Natural killer cell (primary cell): ENCODE measurements around the gene CIPC. TPM values are rescaled to one million over a fixed set of nuclear protein-coding genes. Genes with fewer than 3 reads are reported as not detected.
A peak's percentile ranks its signal among the peaks of the same experiment; 100 is the strongest.

ENCODE experiments used
- ATAC-seq, 3 donors: fragments of 150-1000 bp in 2 of 3; fragments of 200-7000 bp in 1 of 3; cut with Tn5 transposase; 1 replicate in 1 of 3; 2 replicates in 2 of 3; pipeline ENCODE4 v1.10.0; 2021; ENCODE audit warnings: mild to moderate bottlenecking in 2 of 3, moderate library complexity in 2 of 3
- DNase-seq, 2 donors: peaks; one replicate each; pipeline versions ENCODE4 v3.0.0 to v3.0.0-alpha.2; 2013 to 2021; ENCODE audit warnings: mixed read lengths in 1 of 2
- H3K27ac ChIP-seq: one replicate; pipeline ENCODE4 v1.5.1; 2013; ENCODE audit warnings: mild to moderate bottlenecking, low read length
- H3K27me3 ChIP-seq: one replicate; pipeline ENCODE4 v1.6.1; 2013; ENCODE audit warnings: low read length; ENCODE audit not compliant: control insufficient read depth, insufficient read depth
- H3K36me3 ChIP-seq: one replicate; pipeline ENCODE4 v1.6.1; 2013; ENCODE audit warnings: low read length; ENCODE audit not compliant: control insufficient read depth, insufficient read depth
- H3K4me1 ChIP-seq: one replicate; pipeline ENCODE4 v1.6.1; 2013; ENCODE audit warnings: low read length; ENCODE audit not compliant: control insufficient read depth, insufficient read depth
- H3K4me3 ChIP-seq: one replicate; pipeline ENCODE4 v1.5.1; 2013; ENCODE audit warnings: low read length
- H3K9me3 ChIP-seq: one replicate; pipeline ENCODE4 v1.6.1; 2013; ENCODE audit warnings: low read length; ENCODE audit not compliant: control insufficient read depth, insufficient read depth
- H3K27ac Mint-ChIP-seq, 2 donors: one replicate each; pipeline ENCODE4 v1.8.0; 2022; ENCODE audit warnings: mild to moderate bottlenecking in 2 of 2, mixed read lengths in 2 of 2, moderate library complexity in 1 of 2
- H3K27me3 Mint-ChIP-seq, 2 donors: one replicate each; pipeline ENCODE4 v1.8.0; 2022; ENCODE audit warnings: low read depth in 2 of 2, mixed read lengths in 2 of 2
- H3K36me3 Mint-ChIP-seq: one replicate; pipeline ENCODE4 v1.8.0; 2022; ENCODE audit warnings: mixed read lengths
- H3K4me1 Mint-ChIP-seq, 2 donors: one replicate each; pipeline ENCODE4 v1.8.0; 2022; ENCODE audit warnings: mixed read lengths in 2 of 2
- H3K4me3 Mint-ChIP-seq: one replicate; pipeline ENCODE4 v1.8.0; 2022; ENCODE audit warnings: mild to moderate bottlenecking, moderate library complexity, mixed read lengths
- H3K9me3 Mint-ChIP-seq, 2 donors: one replicate each; pipeline ENCODE4 v1.8.0; 2022; ENCODE audit warnings: mixed read lengths in 2 of 2
- WGBS: methylation state at CpG from one replicate; pipeline ENCODE4 v1.1.7; 2013; ENCODE audit warnings: missing lambda C conversion rate; ENCODE audit not compliant: insufficient coverage; 5-methylcytosine and 5-hydroxymethylcytosine counted together
- intact Hi-C: fragments of 100-400 bp; cut with micrococcal nuclease; formaldehyde crosslinking; loops from one replicate; pipeline ENCODE4 v1.14.2; 2022
- total RNA-seq, 4 donors: library from RNA; stranded (reverse); fragments of 120-200 nt in 1 of 4; gene quantifications; one replicate each; pipeline versions ENCODE4 v1.2.3 to v1.2.4, GENCODE V29; 2013 to 2022
- TF ChIP-seq, protein P1 (sequence below): fragments of 200-600 bp; IDR thresholded peaks from one replicate; pipeline ENCODE4 v1.8.0; 2022; ENCODE audit warnings: antibody characterized with exemption

Gene CIPC
- total RNA-seq, 3 donors from 2014 or later (not counting 1 experiment from before 2014, with no cell fraction given): 7.1 to 10.0 (median 9.9) TPM

- Mint-ChIP-seq H3K4me1 (peaks cover 0 to 11% of the 10 kb centered on the region in 2 donors), H3K27ac (no peak overlapping the region), H3K36me3 (no peaks in the 10 kb centered on the region), H3K4me3 (no peak overlapping the region), H3K9me3 (no peaks in the 10 kb centered on the region), H3K27me3 (peaks cover 49 to 64% of the 10 kb centered on the region in 2 donors)
- DNase-seq: peak in 1 of 2 donors; percentile 55
- TF ChIP-seq, protein P1, sequence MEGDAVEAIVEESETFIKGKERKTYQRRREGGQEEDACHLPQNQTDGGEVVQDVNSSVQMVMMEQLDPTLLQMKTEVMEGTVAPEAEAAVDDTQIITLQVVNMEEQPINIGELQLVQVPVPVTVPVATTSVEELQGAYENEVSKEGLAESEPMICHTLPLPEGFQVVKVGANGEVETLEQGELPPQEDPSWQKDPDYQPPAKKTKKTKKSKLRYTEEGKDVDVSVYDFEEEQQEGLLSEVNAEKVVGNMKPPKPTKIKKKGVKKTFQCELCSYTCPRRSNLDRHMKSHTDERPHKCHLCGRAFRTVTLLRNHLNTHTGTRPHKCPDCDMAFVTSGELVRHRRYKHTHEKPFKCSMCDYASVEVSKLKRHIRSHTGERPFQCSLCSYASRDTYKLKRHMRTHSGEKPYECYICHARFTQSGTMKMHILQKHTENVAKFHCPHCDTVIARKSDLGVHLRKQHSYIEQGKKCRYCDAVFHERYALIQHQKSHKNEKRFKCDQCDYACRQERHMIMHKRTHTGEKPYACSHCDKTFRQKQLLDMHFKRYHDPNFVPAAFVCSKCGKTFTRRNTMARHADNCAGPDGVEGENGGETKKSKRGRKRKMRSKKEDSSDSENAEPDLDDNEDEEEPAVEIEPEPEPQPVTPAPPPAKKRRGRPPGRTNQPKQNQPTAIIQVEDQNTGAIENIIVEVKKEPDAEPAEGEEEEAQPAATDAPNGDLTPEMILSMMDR: no peak
- Histone ChIP-seq H3K4me3 (no peak overlapping the region), H3K27me3 (peaks cover 35% of the 10 kb centered on the region), H3K9me3 (no peaks in the 10 kb centered on the region), H3K4me1 (peaks cover 17% of the 10 kb centered on the region), H3K27ac (no peak overlapping the region), H3K36me3 (no peaks in the 10 kb centered on the region)
- WGBS: 3% methylated on average over 48 of the region's 52 CpGs
- intact Hi-C loops: no loop called here
- ATAC-seq: peak in 1 of 3 donors; percentile 61
Observed at GRCh38 chr14:77139540-77140358, 41.7 kb downstream of the CIPC start.

- TF ChIP-seq, protein P1: no peak
- no peak overlapping the region for H3K4me3 Mint-ChIP-seq
- Histone ChIP-seq H3K36me3 (no peaks in the 10 kb centered on the region), H3K4me3 (no peak overlapping the region), H3K27me3 (peaks cover 37% of the 10 kb centered on the region), H3K9me3 (no peaks in the 10 kb centered on the region), H3K4me1 (peaks cover 17% of the 10 kb centered on the region), H3K27ac (no peak overlapping the region)
- H3K9me3 Mint-ChIP-seq: no peaks in the 10 kb centered on the region
- peaks cover 46 to 69% of the 10 kb centered on the region in 2 donors for H3K27me3 Mint-ChIP-seq
- H3K36me3 Mint-ChIP-seq: no peaks in the 10 kb centered on the region
- H3K4me1 Mint-ChIP-seq: peaks cover 0 to 11% of the 10 kb centered on the region in 2 donors
- no peak overlapping the region for H3K27ac Mint-ChIP-seq
- no peak for DNase-seq
- WGBS: 2% methylated on average over 67 of the region's 67 CpGs
- intact Hi-C loops: no loop called here
- no peak for ATAC-seq
Observed at GRCh38 chr14:77140359-77141213, 42.5 kb downstream of the CIPC start.

GRCh38 chr14:77141214-77142004, 43.4 kb downstream of the CIPC start, which contains the start of gene ZDHHC22:
Gene ZDHHC22, minus strand, starts transcription at chr14:77141791. Its CDS starts 2,053 bp downstream, at chr14:77139738.
- no peaks in the 10 kb centered on the region for H3K9me3 ChIP-seq
- Mint-ChIP-seq H3K4me1 (peaks cover 0 to 11% of the 10 kb centered on the region in 2 donors), H3K4me3 (peak within 1 kb of the TSS; percentile 25), H3K27me3 (peaks cover 51 to 75% of the 10 kb centered on the region in 2 donors), H3K9me3 (no peaks in the 10 kb centered on the region), H3K36me3 (no peaks in the 10 kb centered on the region), H3K27ac (no peak within 1 kb of the TSS)
- TF ChIP-seq, protein P1: no peak
- no peak within 1 kb of the TSS for H3K27ac ChIP-seq
- WGBS: 1% methylated on average over 77 of the region's 77 CpGs
- peaks cover 39% of the 10 kb centered on the region for H3K27me3 ChIP-seq
- H3K4me3 ChIP-seq: no peak within 1 kb of the TSS
- no peaks in the 10 kb centered on the region for H3K36me3 ChIP-seq
- intact Hi-C loops: no loop called here
- peak in 1 of 3 donors; percentile 21 for ATAC-seq
- peaks cover 17% of the 10 kb centered on the region for H3K4me1 ChIP-seq
- peak in 1 of 2 donors; percentile 17 for DNase-seq
